Skeletal muscle cell (primary cell): ENCODE data around the gene STK4.

Experiments
- DNase-seq: peaks from one replicate; pipeline ENCODE4 v3.0.0-alpha.2; 2010; ENCODE audit warnings: low read depth
- H3K4me3 ChIP-seq: 2 replicates; pipeline ENCODE4 v1.5.1; 2011; ENCODE audit warnings: low read depth, mild to moderate bottlenecking, control low read depth, low read length, moderate library complexity

STK4 gene

DNA sequence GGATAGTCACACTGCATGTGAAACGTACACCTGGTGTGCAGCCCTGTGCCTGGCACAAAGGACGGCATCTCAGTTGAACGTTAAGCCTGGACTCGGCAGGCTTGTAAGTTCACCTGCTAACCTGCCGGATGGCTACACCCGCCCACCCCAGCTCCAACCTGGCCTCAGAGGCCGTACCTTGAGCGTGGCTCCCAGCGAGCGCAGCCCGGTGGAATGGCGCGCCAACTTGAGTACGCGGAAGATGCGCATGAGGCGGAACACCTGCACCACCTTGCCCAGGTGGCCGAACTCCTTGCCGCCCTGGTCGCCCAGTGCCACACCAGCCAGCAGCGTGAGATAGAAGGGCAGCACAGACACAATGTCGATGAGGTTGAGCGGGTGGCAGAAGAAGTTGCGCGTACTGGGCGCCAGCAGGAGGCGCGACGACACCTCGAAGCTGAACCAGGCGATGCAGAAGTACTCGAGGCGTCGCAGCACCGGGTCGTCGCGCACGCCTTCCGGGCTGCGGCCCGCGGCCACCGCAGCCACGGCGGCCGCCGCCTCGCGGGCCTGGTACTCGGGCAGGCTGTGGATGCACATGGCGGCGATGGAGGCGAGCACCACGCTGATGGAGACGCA is 131.3 kb downstream of the STK4 start:
- DNase-seq: no peak
- peak overlapping the region; percentile 35 for H3K4me3 ChIP-seq

DNA sequence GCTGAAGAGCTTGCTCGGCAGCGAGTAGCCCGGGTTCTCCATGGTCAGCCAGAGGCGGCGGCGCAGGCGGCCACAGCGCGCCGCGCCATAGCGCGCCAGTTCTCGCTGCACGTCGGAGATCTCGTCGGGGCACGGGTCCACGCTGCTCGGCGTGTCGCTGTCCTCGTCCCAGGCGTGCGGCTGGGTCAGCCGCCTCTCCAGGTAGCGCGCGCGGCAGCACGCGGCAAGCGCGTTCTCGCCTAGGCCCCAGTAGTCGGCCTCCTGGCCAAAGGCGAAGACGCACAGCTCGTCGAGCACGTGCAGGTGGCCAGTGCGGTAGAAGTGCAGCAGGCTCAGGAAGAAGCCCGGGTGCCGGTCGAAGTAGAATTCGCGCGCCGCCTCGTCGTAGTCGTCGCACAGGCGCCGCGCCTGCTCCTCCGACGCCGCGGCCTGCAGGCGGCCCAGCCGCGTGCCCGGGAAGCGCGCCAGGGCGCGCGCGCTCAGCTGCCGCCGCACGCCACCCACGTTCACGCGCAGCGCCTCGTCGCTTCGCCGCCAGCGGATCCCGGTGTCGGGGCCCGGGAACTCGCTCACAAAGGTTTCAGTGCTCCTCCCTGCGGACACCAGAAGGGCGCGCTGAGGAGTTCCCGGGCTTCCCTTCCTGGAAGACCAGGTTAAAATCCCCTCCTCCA is 131.9 kb downstream of the STK4 start:
- DNase-seq: no peak
- H3K4me3 ChIP-seq: peak overlapping the region; percentile 35

DNA sequence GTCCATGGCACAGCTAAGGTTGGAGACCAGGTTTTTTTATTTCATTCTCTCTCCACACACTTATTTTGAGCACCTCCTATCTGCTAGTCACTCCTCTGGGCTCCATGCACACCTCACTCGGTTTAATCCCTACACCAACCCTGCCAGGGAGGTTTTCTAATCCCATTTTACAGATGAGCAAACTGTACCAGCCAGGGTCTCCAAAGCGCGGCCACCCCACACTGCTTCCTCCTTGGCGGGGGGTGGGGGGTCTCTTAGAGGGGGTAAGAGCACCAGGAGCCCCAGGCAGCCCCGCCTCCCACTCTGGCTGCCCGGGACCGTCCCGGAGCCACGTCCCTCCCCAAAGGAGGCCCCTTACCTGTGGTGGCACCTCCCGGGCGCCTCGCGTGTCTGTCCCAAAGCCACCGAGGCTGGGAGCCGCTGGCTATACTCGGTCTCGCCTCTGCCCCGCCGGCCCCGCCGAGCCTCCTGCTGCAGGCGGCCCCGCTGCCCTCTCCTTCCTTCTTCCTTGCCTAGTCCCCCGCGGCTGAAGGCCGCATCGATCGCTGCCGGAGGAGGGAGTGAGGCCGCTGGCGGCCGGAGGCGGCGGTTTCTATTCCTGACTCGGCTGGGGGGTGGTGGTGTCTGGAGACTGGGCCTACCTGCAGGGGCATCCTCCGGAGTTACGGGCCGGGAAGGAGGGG is 134.4 kb downstream of the STK4 start, which contains the start of gene KCNS1:
Gene KCNS1, minus strand, starts transcription at position 565 of the 683 bp plus-strand sequence. CDS start 1,891 bp downstream, outside the sequence.
- no peak for DNase-seq
- peak within 1 kb of the TSS; percentile 28 for H3K4me3 ChIP-seq

DNA sequence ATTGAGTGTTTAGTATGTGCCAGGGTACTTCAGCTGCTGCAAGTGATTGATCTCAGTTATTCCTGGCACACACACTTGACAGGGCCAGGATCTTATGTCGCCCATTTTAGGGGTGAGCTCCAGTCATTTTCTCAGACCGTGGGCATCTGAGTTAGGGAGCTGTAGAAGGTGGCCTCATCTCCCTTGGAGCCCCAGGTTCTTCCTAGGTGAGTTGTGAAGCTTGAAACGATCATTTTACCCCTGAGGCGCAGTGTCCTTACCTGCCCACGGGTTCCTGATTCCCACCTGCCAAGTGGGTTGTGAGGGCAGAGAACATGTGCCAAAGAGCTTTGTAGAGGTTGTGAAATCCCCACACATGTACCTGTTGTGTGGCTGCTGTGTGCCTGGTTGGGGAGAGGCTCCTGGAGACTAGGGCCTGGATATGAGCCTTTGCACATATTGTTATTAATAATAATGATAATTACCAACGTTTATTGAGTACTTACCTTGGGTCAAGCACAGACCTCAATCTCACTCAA is 135.1 kb downstream of the STK4 start:
- DNase-seq: no peak
- H3K4me3 ChIP-seq: no peak overlapping the region

DNA sequence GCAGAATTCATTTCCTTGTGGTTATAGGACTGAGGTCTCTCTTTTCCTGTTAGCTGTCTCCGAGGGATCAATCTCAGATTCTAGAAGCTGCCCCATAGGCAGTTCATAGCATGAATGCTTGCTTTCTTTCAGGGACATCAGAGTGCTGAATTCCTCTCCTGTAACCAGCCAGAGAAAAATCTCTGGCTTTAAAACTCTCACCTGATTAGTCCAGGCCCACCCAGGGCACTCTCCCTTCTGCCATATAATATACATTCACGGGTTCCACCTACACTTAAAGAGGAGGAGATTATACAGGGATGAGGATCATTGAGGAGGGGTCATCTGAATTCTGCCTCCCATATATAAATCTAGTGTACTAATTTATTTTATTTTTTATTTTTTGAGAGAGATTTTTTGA is 136.8 kb downstream of the STK4 start:
- H3K4me3 ChIP-seq: no peak overlapping the region
- DNase-seq: no peak

DNA sequence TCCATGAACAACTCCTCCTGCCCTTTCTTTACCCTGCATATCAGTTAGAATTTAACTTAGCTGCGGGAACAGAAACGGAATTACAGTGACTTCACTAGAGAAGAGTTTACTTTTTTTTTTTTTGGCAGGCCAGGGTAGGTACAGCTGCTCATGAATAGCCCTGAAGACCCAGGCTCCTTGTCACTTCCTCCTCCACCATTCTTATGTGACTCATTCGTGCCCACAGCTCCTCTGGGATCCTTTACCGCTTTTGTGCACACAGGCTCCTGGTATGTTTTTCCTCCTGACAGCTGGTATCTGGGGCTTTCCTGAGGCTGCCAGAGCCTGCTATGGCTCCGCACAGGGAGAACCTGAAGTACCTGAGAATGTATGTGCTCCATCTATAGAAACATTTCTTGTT is 138.5 kb downstream of the STK4 start:
- peak; percentile 79 for DNase-seq
- no peak overlapping the region for H3K4me3 ChIP-seq

DNA sequence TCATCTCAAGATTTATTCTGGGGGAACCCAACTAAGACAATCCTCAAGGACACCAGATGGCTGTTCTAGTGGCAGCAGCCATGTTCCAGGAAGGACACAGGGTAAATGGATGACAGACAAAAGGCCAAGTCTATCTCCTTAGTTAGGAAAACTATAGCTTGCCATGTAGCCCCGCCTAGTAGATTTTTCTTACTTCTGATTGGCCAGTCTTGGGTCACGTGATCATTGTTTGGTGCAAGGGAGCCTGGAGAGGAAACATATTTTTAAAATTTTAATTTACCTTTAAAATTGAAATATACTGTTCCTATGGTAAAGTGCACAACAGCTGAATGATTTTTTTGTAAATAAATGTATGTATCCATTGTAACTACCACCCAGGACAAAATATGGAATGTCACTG is 139.0 kb downstream of the STK4 start:
- no peak overlapping the region for H3K4me3 ChIP-seq
- DNase-seq: no peak

DNA sequence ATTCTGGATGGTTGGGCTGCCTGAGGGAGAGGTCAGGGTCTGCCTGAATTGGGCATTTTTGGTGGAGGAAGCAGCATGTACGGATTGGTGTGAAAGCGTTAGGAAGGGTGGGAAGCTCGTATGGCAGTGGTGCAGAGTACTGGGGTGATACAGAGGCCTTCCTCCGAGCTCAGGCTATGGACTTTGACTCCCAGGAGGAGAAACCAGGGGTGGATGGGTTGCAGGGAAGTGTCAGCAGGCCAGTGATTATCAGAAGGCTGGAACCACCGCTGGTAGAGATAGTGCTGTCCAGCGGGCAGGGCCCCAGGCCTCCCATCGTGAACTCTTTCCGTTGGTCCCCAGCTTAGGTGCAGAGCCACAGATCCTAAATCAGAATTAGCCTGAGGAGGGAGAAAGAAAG is 143.3 kb downstream of the STK4 start:
- DNase-seq: no peak
- no peak overlapping the region for H3K4me3 ChIP-seq

DNA sequence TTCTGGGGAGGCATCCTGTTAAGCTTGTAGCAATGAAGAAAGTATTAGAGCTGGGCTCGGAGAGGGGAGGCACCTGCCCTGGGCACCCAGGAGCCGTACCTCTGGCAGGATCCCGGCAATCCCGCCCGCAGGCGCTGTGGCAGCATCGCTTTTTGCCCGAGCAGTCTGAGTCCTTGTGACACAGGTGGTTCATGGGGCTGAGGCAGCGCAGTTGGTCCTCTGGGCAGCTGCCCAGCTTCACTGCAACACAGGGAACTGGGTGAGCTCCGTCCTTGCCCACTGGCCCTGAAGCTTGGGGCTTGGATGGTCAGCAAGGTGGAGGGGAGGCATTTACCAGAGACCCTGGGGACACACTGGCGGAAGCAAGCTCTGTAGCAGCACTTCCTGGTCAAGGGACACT is 144.0 kb downstream of the STK4 start:
- no peak for DNase-seq
- H3K4me3 ChIP-seq: no peak overlapping the region

DNA sequence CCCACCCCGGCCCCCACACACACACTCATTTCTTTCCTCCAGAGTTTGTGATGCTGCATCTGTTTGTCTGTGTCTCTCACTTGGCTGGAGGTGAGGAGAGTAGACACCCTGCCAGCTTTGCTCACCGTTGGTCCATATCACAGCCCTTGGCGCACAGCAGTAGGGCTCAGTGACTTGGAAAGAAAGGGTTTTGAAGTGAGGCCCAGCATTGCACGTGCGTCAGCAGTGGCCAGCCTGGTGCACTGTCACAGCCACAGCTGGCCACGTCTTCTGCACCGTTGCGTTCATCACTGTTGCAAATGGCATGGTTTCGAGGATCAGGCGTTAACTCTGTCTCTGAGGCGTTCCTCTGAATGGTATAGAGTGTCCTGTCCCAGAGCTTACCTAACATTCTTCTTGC is 145.0 kb downstream of the STK4 start:
- H3K4me3 ChIP-seq: no peak overlapping the region
- no peak for DNase-seq

DNA sequence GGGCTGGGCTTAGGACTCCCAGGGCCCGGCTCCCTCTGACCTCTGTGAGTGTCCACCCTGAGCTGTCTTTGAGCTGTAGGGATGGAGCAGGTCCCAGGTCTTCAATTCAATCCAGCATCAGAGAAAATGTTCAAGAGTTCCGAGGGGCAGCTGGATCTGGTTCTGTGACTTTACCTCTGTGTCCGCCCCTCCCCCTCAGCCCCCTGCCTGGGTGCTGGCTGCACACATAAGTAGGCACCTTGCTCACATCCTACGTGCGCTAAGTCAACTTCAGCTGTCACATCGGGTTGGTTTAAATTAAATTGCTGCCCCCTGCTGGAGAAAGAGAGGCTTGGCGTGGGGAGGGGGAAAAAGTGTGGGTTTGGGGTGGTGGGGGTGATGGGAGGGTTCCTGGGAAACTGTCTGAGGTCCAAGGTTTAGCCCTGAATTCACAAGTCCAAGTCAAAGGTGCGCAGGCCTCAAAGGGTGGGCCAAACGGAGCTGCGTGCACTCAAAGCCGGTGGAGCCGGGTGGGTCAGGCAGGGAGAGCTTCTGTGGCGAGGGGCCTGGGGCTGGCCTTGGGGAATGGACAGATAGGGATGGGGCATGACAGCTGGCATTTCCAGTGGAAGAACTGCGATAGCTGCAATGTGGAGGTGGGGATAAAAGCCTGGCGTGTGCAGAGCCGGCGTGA is 145.6 kb downstream of the STK4 start:
- H3K4me3 ChIP-seq: no peak overlapping the region
- DNase-seq: no peak

DNA sequence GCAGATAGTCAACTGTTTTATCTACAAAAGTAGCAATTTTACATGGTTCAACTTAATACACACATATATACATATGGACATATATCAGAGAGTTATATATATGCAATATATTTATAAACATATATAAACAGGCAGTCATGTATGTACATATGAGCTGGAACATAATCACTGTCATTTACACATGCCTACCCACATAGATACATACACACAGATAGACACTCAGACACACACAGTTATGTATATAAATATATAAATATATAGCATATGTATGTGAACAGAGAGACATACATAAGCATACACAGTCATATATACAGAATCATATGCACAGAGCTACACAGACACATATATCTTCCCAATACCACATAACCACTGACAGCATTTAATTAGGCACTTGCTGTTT is 146.4 kb downstream of the STK4 start:
- DNase-seq: no peak
- no peak overlapping the region for H3K4me3 ChIP-seq

DNA sequence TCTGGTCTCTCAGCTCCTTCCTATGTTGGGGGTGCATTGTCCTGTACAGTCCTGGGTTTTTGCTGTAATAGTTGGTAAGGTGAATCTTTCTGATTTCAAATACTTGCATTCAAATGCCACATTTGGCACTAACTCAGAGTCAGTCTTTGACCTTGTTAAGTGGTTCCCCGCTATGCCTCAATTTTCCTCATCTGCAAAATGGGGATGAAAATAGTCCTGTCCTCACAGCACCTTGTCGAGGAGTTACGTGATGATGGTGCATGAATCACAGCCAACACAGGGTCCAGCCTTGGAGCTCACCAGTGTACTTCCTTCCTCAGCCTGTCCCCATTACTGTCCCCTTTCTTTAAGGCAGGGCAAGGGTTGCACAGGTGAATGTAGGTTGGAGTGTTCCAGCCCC is 147.6 kb downstream of the STK4 start:
- no peak for DNase-seq
- H3K4me3 ChIP-seq: no peak overlapping the region

DNA sequence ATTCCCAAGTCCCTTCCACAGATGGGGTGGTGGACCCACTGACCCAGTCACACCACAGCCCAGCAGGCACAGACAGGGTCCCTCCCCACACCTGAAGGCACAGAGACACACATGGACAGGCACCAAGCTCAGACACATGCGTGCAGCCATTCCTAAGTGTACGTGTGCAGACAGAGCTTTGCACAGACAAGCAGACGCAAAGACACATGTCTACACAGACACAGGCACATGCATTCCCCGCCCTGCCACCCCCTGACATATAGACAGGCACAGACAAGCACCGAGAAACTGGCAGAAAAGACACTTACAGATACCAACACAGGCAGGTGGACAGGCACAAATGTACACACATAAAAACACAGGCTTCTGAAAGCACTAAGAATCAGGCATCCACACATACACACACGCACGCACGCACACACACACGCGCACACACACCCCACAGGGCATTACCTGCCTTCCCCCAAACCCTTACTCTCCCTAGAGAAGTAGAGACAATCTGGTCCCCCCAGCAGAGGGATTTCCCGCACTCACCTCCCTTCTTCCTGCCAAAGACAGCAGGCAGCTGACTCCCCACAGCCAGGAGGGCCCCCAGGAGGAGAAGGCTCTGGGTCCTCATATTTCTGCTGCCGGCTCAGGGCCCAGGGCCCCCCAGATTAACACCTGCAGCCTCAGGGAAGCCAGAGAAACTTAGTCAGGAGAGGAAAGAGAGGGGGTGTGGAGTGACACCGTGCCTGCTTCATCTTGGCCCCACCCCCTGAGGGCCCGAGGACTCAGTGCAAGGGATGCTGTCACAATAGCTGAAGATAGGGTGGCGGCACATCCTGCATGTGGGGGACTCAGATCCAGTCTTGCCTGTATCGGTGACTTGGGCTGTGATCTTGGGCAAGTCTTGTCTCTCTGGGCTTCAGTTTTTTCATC is 148.4 kb downstream of the STK4 start, which contains the start of gene WFDC5:
Gene WFDC5, minus strand, starts transcription at position 710 of the 921 bp plus-strand sequence. Its CDS starts 91 bp downstream, at position 619.
- H3K4me3 ChIP-seq: no peak within 1 kb of the TSS

DNA sequence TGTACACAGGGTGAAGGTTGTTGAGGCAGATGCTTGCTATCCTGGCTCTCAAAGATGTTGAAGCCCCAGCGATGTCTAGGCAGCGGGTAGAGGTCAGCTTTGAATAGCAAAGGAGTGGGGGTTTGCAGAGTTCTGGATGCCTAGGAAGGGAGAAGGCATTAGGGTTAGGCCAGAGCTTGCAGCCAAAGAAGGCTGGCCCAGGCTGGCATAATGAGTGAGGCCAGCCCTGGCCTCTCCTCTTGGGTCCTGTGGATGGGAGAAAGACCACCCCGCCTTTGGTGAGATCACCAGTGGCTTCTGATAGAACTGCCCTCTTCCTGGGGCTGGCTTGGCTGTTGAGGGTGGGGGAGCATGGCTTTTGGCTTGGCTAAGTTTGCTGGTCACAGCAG is 149.1 kb downstream of the STK4 start:
- DNase-seq: no peak
- H3K4me3 ChIP-seq: no peak overlapping the region

More for the DNA sequence above, 148.4 kb downstream of the STK4 start, which contains the start of gene WFDC5:
- no peak for DNase-seq

DNA sequence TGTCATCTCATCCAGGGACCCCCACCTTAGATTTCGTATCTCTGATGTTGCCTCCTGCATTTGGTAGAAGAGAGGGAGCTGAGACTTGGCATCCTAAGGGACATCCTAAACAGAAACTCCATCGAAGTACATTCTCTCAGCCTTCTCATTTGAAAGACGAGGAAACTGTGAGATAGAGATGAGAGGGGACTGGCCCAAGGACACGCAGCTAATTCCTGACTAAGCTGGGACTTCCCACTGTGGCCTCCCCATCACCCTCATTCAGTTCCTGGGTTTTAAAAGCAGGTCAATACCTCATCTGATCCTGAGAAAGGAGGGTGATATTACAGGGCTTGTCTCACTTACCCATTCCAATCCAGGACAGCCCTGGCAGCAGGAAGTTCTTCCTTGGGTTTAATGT is 149.5 kb downstream of the STK4 start:
- H3K4me3 ChIP-seq: no peak overlapping the region
- DNase-seq: no peak

DNA sequence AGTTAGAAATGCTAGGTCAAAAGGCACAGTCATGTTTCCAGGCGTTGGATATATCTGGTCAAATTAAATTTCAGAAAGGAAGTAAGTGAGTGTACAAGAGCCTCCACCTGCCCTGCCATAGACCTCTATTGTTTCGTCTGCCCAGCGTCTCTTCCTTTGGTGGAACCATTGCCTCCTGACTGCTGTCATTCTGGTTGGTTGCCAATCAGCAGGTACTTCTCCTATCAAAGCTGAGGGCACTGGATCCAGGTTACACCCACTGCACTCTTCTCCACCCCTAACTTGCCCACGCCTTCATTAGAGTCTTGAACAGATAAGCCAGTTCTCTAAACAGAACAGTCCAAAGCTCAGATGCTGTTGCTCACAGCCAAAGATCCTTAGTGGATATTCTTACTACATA is 151.3 kb downstream of the STK4 start:
- no peak overlapping the region for H3K4me3 ChIP-seq

DNA sequence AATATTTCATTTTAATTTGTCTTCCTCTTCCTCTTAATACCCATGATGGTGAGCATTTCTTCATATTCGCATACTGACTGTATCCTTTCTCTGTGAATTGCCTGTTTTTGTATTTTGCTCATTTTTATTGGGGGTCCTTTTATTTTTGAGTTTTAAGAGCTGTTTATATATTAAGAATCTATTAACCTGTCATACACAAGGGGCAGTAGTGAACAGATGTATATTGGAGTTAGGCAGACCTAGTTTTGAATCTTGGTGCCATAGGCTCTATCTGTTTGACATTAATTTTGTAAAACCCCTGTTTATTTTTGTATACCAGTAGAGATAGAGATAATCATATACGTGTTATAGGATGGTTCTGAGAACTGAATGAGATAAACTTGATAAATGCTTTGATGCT is 151.7 kb downstream of the STK4 start:
- DNase-seq: no peak
- H3K4me3 ChIP-seq: no peak overlapping the region

More for the DNA sequence above, 151.3 kb downstream of the STK4 start:
- no peak for DNase-seq
